ENCODE results near the gene ERBB4.

Gene ERBB4

GRCh38 chr2:211879323-211879722 is 659.3 kb downstream of the ERBB4 start:
- Histone ChIP-seq H2BK120ac (ENCODE audit: low read depth, low read length) (no peak overlapping the region), H2BK5ac (ENCODE audit: low read length) (no peak overlapping the region), H3K18ac (ENCODE audit: low read length) (no peak overlapping the region), H3K36me3 (replicated peaks in 1 of 2; ENCODE audit: control insufficient read depth in 2 of 2, insufficient read depth in 2 of 2, low read length in 2 of 2) (no peaks in the 10 kb centered on the region), H3K4me1 (ENCODE audit: control insufficient read depth in 2 of 2, insufficient read depth in 1 of 2, low read depth in 1 of 2, low read length in 2 of 2) (no peaks in the 10 kb centered on the region), H4K8ac (ENCODE audit: low read depth, low read length) (no peak overlapping the region), H2BK15ac (ENCODE audit: low read length) (no peak overlapping the region), H2AFZ (ENCODE audit: low read length) (no peak overlapping the region), H4K91ac (ENCODE audit: low read depth, low read length, poor library complexity) (no peak overlapping the region), H3K27me3 (ENCODE audit: control insufficient read depth in 3 of 3, insufficient read depth in 3 of 3, low read depth in 1 of 3, low read length in 3 of 3) (no peaks in the 10 kb centered on the region), H3K27ac (replicated peaks; ENCODE audit: low read length) (no peak overlapping the region), H3K4me2 (ENCODE audit: insufficient read depth, low read length, poor library complexity, severe bottlenecking) (no peak overlapping the region), H2AK5ac (ENCODE audit: low read depth, low read length) (no peak overlapping the region), H3K9me3 (replicated peaks in 1 of 2; ENCODE audit: control insufficient read depth in 2 of 2, insufficient read depth in 1 of 2, low read depth in 1 of 2, low read length in 2 of 2) (no peaks in the 10 kb centered on the region), H3K23ac (ENCODE audit: low read depth, low read length, poor library complexity) (no peak overlapping the region), H2BK12ac (ENCODE audit: low read length) (no peak overlapping the region), H3K4me3 (ENCODE audit: low read length in 2 of 2) (no peak overlapping the region), H3K9ac (ENCODE audit: low read depth, low read length, poor library complexity) (no peak overlapping the region), H3K4ac (ENCODE audit: low read length) (no peak overlapping the region), H3K79me1 (ENCODE audit: low read depth, low read length) (no peaks in the 10 kb centered on the region), H3K14ac (ENCODE audit: low read length) (no peak overlapping the region)
- no peak for DNase-seq (ENCODE audit: low spot score)

- no peak overlapping the region for H2BK120ac ChIP-seq (ENCODE audit: low read depth, low read length)
- WGBS, 2 donors (ENCODE audit: extremely low coverage in 2 of 2, insufficient read length in 2 of 2, insufficient replicate concordance in 1 of 2), result no CpG with 5 or more reads among the region's 4 CpGs
Measured at GRCh38 chr2:211877061-211877460, 661.5 kb downstream of the ERBB4 start.

GRCh38 chr2:211875488-211875887 is 663.1 kb downstream of the ERBB4 start:
- Histone ChIP-seq H3K9ac (ENCODE audit: low read depth, low read length, poor library complexity) (no peak overlapping the region), H4K91ac (ENCODE audit: low read depth, low read length, poor library complexity) (no peak overlapping the region), H3K14ac (ENCODE audit: low read length) (no peak overlapping the region), H3K4ac (ENCODE audit: low read length) (no peak overlapping the region), H3K36me3 (replicated peaks in 1 of 2; ENCODE audit: control insufficient read depth in 2 of 2, insufficient read depth in 2 of 2, low read length in 2 of 2) (no peaks in the 10 kb centered on the region), H2AFZ (ENCODE audit: low read length) (no peak overlapping the region), H3K4me2 (ENCODE audit: insufficient read depth, low read length, poor library complexity, severe bottlenecking) (no peak overlapping the region), H3K27me3 (ENCODE audit: control insufficient read depth in 3 of 3, insufficient read depth in 3 of 3, low read depth in 1 of 3, low read length in 3 of 3) (no peaks in the 10 kb centered on the region), H2AK5ac (ENCODE audit: low read depth, low read length) (no peak overlapping the region), H2BK5ac (ENCODE audit: low read length) (no peak overlapping the region), H4K8ac (ENCODE audit: low read depth, low read length) (no peak overlapping the region), H2BK15ac (ENCODE audit: low read length) (no peak overlapping the region), H3K23ac (ENCODE audit: low read depth, low read length, poor library complexity) (no peak overlapping the region), H3K9me3 (replicated peaks in 1 of 2; ENCODE audit: control insufficient read depth in 2 of 2, insufficient read depth in 1 of 2, low read depth in 1 of 2, low read length in 2 of 2) (no peaks in the 10 kb centered on the region), H3K27ac (replicated peaks; ENCODE audit: low read length) (no peak overlapping the region), H3K18ac (ENCODE audit: low read length) (no peak overlapping the region), H3K4me3 (ENCODE audit: low read length in 2 of 2) (no peak overlapping the region), H2BK12ac (ENCODE audit: low read length) (no peak overlapping the region), H2BK120ac (ENCODE audit: low read depth, low read length) (no peak overlapping the region), H3K79me1 (ENCODE audit: low read depth, low read length) (no peaks in the 10 kb centered on the region), H3K4me1 (ENCODE audit: control insufficient read depth in 2 of 2, insufficient read depth in 1 of 2, low read depth in 1 of 2, low read length in 2 of 2) (no peaks in the 10 kb centered on the region)
- DNase-seq (ENCODE audit: low spot score), result no peak

More at GRCh38 chr2:211877061-211877460, 661.5 kb downstream of the ERBB4 start:
- Histone ChIP-seq H3K27me3 (ENCODE audit: control insufficient read depth in 3 of 3, insufficient read depth in 3 of 3, low read depth in 1 of 3, low read length in 3 of 3) (no peaks in the 10 kb centered on the region), H3K14ac (ENCODE audit: low read length) (no peak overlapping the region), H3K79me1 (ENCODE audit: low read depth, low read length) (no peaks in the 10 kb centered on the region), H2BK12ac (ENCODE audit: low read length) (no peak overlapping the region), H2BK5ac (ENCODE audit: low read length) (no peak overlapping the region), H3K4me1 (ENCODE audit: control insufficient read depth in 2 of 2, insufficient read depth in 1 of 2, low read depth in 1 of 2, low read length in 2 of 2) (no peaks in the 10 kb centered on the region), H2BK15ac (ENCODE audit: low read length) (no peak overlapping the region), H3K23ac (ENCODE audit: low read depth, low read length, poor library complexity) (no peak overlapping the region), H3K36me3 (replicated peaks in 1 of 2; ENCODE audit: control insufficient read depth in 2 of 2, insufficient read depth in 2 of 2, low read length in 2 of 2) (no peaks in the 10 kb centered on the region), H3K4ac (ENCODE audit: low read length) (no peak overlapping the region), H3K9me3 (replicated peaks in 1 of 2; ENCODE audit: control insufficient read depth in 2 of 2, insufficient read depth in 1 of 2, low read depth in 1 of 2, low read length in 2 of 2) (no peaks in the 10 kb centered on the region), H4K91ac (ENCODE audit: low read depth, low read length, poor library complexity) (no peak overlapping the region), H4K8ac (ENCODE audit: low read depth, low read length) (no peak overlapping the region), H2AK5ac (ENCODE audit: low read depth, low read length) (no peak overlapping the region), H3K18ac (ENCODE audit: low read length) (no peak overlapping the region), H3K27ac (replicated peaks; ENCODE audit: low read length) (no peak overlapping the region), H2AFZ (ENCODE audit: low read length) (no peak overlapping the region), H3K4me3 (ENCODE audit: low read length in 2 of 2) (no peak overlapping the region), H3K9ac (ENCODE audit: low read depth, low read length, poor library complexity) (no peak overlapping the region), H3K4me2 (ENCODE audit: insufficient read depth, low read length, poor library complexity, severe bottlenecking) (no peak overlapping the region)
- no peak for DNase-seq (ENCODE audit: low spot score)

GRCh38 chr2:211868996-211869533 is 669.5 kb downstream of the ERBB4 start:
- H3K27me3 ChIP-seq (ENCODE audit: control insufficient read depth in 3 of 3, insufficient read depth in 3 of 3, low read depth in 1 of 3, low read length in 3 of 3), result no peaks in the 10 kb centered on the region
- H2BK15ac ChIP-seq (ENCODE audit: low read length), result no peak overlapping the region
- H3K23ac ChIP-seq (ENCODE audit: low read depth, low read length, poor library complexity), result no peak overlapping the region
- H3K4me3 ChIP-seq (ENCODE audit: low read length in 2 of 2), result no peak overlapping the region
- H4K8ac ChIP-seq (ENCODE audit: low read depth, low read length), result no peak overlapping the region
- no peak overlapping the region for H2BK5ac ChIP-seq (ENCODE audit: low read length)
- H3K4ac ChIP-seq (ENCODE audit: low read length), result no peak overlapping the region
- no peaks in the 10 kb centered on the region for H3K36me3 ChIP-seq (replicated peaks in 1 of 2; ENCODE audit: control insufficient read depth in 2 of 2, insufficient read depth in 2 of 2, low read length in 2 of 2)
- whole genome bisulfite sequencing, 2 donors (ENCODE audit: extremely low coverage in 2 of 2, insufficient read length in 2 of 2, insufficient replicate concordance in 1 of 2), result no CpG with 5 or more reads among the region's 3 CpGs
- H2BK12ac ChIP-seq (ENCODE audit: low read length), result no peak overlapping the region
- no peak overlapping the region for H3K18ac ChIP-seq (ENCODE audit: low read length)
- H3K27ac ChIP-seq (replicated peaks; ENCODE audit: low read length), result no peak overlapping the region
- no peak overlapping the region for H2AFZ ChIP-seq (ENCODE audit: low read length)
- H2AK5ac ChIP-seq (ENCODE audit: low read depth, low read length), result no peak overlapping the region
- DNase-seq (ENCODE audit: low spot score), result no peak
- H2BK120ac ChIP-seq (ENCODE audit: low read depth, low read length), result no peak overlapping the region
- no peak overlapping the region for H3K9ac ChIP-seq (ENCODE audit: low read depth, low read length, poor library complexity)
- no peak overlapping the region for H4K91ac ChIP-seq (ENCODE audit: low read depth, low read length, poor library complexity)
- H3K4me1 ChIP-seq (ENCODE audit: control insufficient read depth in 2 of 2, insufficient read depth in 1 of 2, low read depth in 1 of 2, low read length in 2 of 2), result no peaks in the 10 kb centered on the region
- H3K4me2 ChIP-seq (ENCODE audit: insufficient read depth, low read length, poor library complexity, severe bottlenecking), result no peak overlapping the region
- no peaks in the 10 kb centered on the region for H3K9me3 ChIP-seq (replicated peaks in 1 of 2; ENCODE audit: control insufficient read depth in 2 of 2, insufficient read depth in 1 of 2, low read depth in 1 of 2, low read length in 2 of 2)
- no peak overlapping the region for H3K14ac ChIP-seq (ENCODE audit: low read length)
- no peaks in the 10 kb centered on the region for H3K79me1 ChIP-seq (ENCODE audit: low read depth, low read length)

All from neuronal stem cell (in vitro differentiated cells).